ENCODE data around the gene CEP170B. TPM values are rescaled to one million over a fixed set of nuclear protein-coding genes. Genes with fewer than 3 reads are reported as not detected.
A peak's percentile ranks its signal among the peaks of the same experiment; 100 is the strongest.

The CEP170B gene
- total and polyA plus RNA-seq, 2 of the 8 experiments (the other 6 are each of a cell fraction or from before 2014, with no cell fraction given) = 9.1 to 33.8 TPM

- peaks cover 1 to 3% of the 10 kb centered on the region in 2 experiments for H4K20me1 ChIP-seq (replicated peaks in 1 of 2; ENCODE audit: control insufficient read depth in 1 of 2, insufficient read depth in 2 of 2, low read length in 2 of 2)
- H3K9ac ChIP-seq (replicated peaks in 1 of 4; ENCODE audit: extremely low read depth in 1 of 4, low read depth in 3 of 4, low read length in 3 of 4) = no peak overlapping the region
- no peak overlapping the region for H4K91ac ChIP-seq (replicated peaks; ENCODE audit: insufficient read length, low read length)
- no peak overlapping the region for H2AK5ac ChIP-seq (ENCODE audit: low read depth, low read length)
- no peak overlapping the region for H3K4me2 ChIP-seq (ENCODE audit: insufficient read depth in 1 of 2, low read depth in 2 of 2, low read length in 2 of 2)
- no peak overlapping the region for H2AFZ ChIP-seq (ENCODE audit: low read length)
- no peak overlapping the region for H4K8ac ChIP-seq (ENCODE audit: extremely low read depth, insufficient read depth, low read length)
- H2BK5ac ChIP-seq (ENCODE audit: low read depth, low read length) = no peak overlapping the region
- 87% methylated on average over 9 of the region's 9 CpGs; no CpG with 5 or more reads in 1 of the 2 experiments for WGBS, 2 experiments (ENCODE audit: extremely low coverage in 1 of 2, insufficient coverage in 1 of 2, insufficient read length in 1 of 2, insufficient replicate concordance in 2 of 2, low coverage in 1 of 2, low lambda C conversion rate in 2 of 2, missing lambda C conversion rate in 1 of 2)
- H3K56ac ChIP-seq (replicated peaks; ENCODE audit: insufficient read length, low read depth, low read length) = no peak overlapping the region
- H3K36me3 ChIP-seq (ENCODE audit: control insufficient read depth in 2 of 4, insufficient read depth in 4 of 4, low read length in 3 of 4) = no peaks in the 10 kb centered on the region; a peak in 1 of 8 replicates
- no peaks in the 10 kb centered on the region for H3K79me2 ChIP-seq (ENCODE audit: control insufficient read depth in 1 of 2, insufficient read depth in 2 of 2, low read length in 2 of 2)
- no peak overlapping the region for H3K14ac ChIP-seq (ENCODE audit: insufficient read length)
- no peak overlapping the region for H3K23ac ChIP-seq (ENCODE audit: insufficient read length)
- H2BK15ac ChIP-seq (ENCODE audit: low read length) = no peak overlapping the region
- no peak overlapping the region for H3K4ac ChIP-seq (replicated peaks; ENCODE audit: insufficient read length, low read depth, low read length)
- H3K9me3 ChIP-seq (ENCODE audit: insufficient read depth in 2 of 2, low read depth in 1 of 2, low read length in 1 of 2) = no peaks in the 10 kb centered on the region
- H3K23me2 ChIP-seq (ENCODE audit: low read depth, low read length) = peaks cover 8% of the 10 kb centered on the region; the same call in 1 of the 2 replicates
- H3K79me1 ChIP-seq (ENCODE audit: low read depth, low read length) = no peaks in the 10 kb centered on the region
- H3K27me3 ChIP-seq (replicated peaks in 1 of 4; ENCODE audit: control insufficient read depth in 3 of 4, extremely low read depth in 1 of 4, insufficient read depth in 3 of 4, low read length in 3 of 4) = no peaks in the 10 kb centered on the region
- no peak for FAIRE-seq
- H3K4me3 ChIP-seq (ENCODE audit: extremely low read depth in 1 of 4, insufficient read depth in 2 of 4, low read depth in 3 of 4, low read length in 4 of 4) = no peak overlapping the region
- no peak overlapping the region for H2BK20ac ChIP-seq (ENCODE audit: low read length)
- DNase-seq (ENCODE audit: low read depth in 1 of 2, low spot score in 2 of 2) = peak in 1 of 2 experiments; percentile 46
- no peak overlapping the region for H3K27ac ChIP-seq (ENCODE audit: low read depth, low read length)
- H3K18ac ChIP-seq (ENCODE audit: extremely low read depth, low read length) = no peak overlapping the region
- H4K5ac ChIP-seq (ENCODE audit: insufficient read length, low read depth, low read length) = no peak overlapping the region
- POLR2A ChIA-PET (ENCODE audit: partially characterized antibody) = interaction anchor here (0.6 to 2.1 kb wide), 8 partner anchors 8 to 142 kb away, joined by 3 to 8 read pairs (median 4); partner anchors contain the start of gene SIVA1
- CTCF ChIA-PET (ENCODE audit: partially characterized antibody) = interaction anchor here (0.6 to 4.1 kb wide), 32 partner anchors 8 to 448 kb away, joined by 3 to 26 read pairs (median 4); partner anchors contain the start of gene PLD4
- TF ChIP-seq HDAC2 (IDR thresholded peaks at IDR 0.05; ENCODE audit: borderline replicate concordance in 1 of 2, low read depth in 2 of 2, low read length in 2 of 2) = no peak
- no peak for TF ChIP-seq HDAC6 (IDR thresholded peaks at IDR 0.05; ENCODE audit: low read depth, low read length)
- TF ChIP-seq EZH2 (IDR thresholded peaks at IDR 0.05; ENCODE audit: low read depth, low read length, severe bottlenecking) = no peak
- no peak for TF ChIP-seq SP1 (IDR thresholded peaks at IDR 0.05; ENCODE audit: low read depth, low read length)
- TF ChIP-seq ASH2L (IDR thresholded peaks at IDR 0.05; ENCODE audit: low read length) = no peak
- TF ChIP-seq EP300 (IDR thresholded peaks at IDR 0.05; ENCODE audit: borderline replicate concordance in 1 of 2, low read depth in 2 of 2, low read length in 2 of 2) = no peak
- TF ChIP-seq EGR1 (IDR thresholded peaks at IDR 0.05; ENCODE audit: borderline replicate concordance, low read depth, low read length) = no peak
- no peak for TF ChIP-seq BCL11A (IDR thresholded peaks at IDR 0.05; ENCODE audit: low read depth in 2 of 2, low read length in 2 of 2)
- no peak for TF ChIP-seq CHD2 (IDR thresholded peaks at IDR 0.05; ENCODE audit: low read length)
- H3K4me1 ChIP-seq (replicated peaks in 1 of 4; ENCODE audit: control insufficient read depth in 3 of 4, insufficient read depth in 4 of 4, low read length in 3 of 4) = peaks cover 0 to 3% (median 0%) of the 10 kb centered on the region in 4 experiments; a peak in 1 of 7 replicates
- H2BK12ac ChIP-seq (ENCODE audit: low read depth, low read length) = no peak overlapping the region
- no peak overlapping the region for H2BK120ac ChIP-seq (replicated peaks; ENCODE audit: low read depth, low read length)
Measured at GRCh38 chr14:104895207-104895785, 30.2 kb downstream of the CEP170B start.

All from H1 (cell line).